Mucosa of gallbladder (tissue), 1 donor: ENCODE results near the gene RABEP2. TPM values are rescaled to one million over a fixed set of nuclear protein-coding genes. Genes with fewer than 3 reads are reported as not detected.

Experiments used
- total RNA-seq: library from RNA; stranded (reverse); gene quantifications from one replicate; pipeline ENCODE4 v1.2.1, GENCODE V29; 2021
- donor health status: DM: no; HTN: no; CAD: no.

Gene RABEP2
- total RNA-seq, 1 donor from 2014 or later: 35.1 TPM

Other genes starting within 250 kb of the RABEP2 start
- gene EIF3C, start 213.8 kb downstream of the RABEP2 start, total RNA-seq: 381 TPM
- not detected for gene NPIPB9, start 173.5 kb downstream of the RABEP2 start, total RNA-seq
- gene ATXN2L, start 102.2 kb downstream of the RABEP2 start, total RNA-seq: 113 TPM
- gene TUFM, start 78.9 kb downstream of the RABEP2 start, total RNA-seq: 163 TPM
- gene SH2B1, start 61.4 kb downstream of the RABEP2 start, total RNA-seq: 88.1 TPM
- gene ATP2A1, start 46.8 kb downstream of the RABEP2 start, total RNA-seq: 0.83 TPM
- 1.4 TPM for gene CD19, start 6.7 kb upstream of the RABEP2 start, total RNA-seq
- 39.2 TPM for gene NFATC2IP, start 25.7 kb upstream of the RABEP2 start, total RNA-seq
- 39.8 TPM for gene SPNS1, start 49.5 kb upstream of the RABEP2 start, total RNA-seq
- 14.3 TPM for gene LAT, start 59.8 kb upstream of the RABEP2 start, total RNA-seq